Testis (tissue), 2 donors: ENCODE measurements around the gene IGFBP5.

Experiments used
- CTCF ChIP-seq, 3 experiments: fragments of 450-650 bp in 2 of 3; fragments of 200-600 bp in 1 of 3; sonication (generic) in 1 of 3; IDR thresholded peaks; one replicate each; pipeline ENCODE4 v1.5.1; 2016 to 2019; ENCODE audit warnings: antibody characterized with exemption in 3 of 3, mild to moderate bottlenecking in 2 of 3, moderate library complexity in 1 of 3
- POLR2A ChIP-seq: fragments of 450-650 bp; IDR thresholded peaks from one replicate; pipeline ENCODE4 v1.6.1; 2017; ENCODE audit warnings: antibody characterized with exemption, mild to moderate bottlenecking, moderate library complexity

DNA sequence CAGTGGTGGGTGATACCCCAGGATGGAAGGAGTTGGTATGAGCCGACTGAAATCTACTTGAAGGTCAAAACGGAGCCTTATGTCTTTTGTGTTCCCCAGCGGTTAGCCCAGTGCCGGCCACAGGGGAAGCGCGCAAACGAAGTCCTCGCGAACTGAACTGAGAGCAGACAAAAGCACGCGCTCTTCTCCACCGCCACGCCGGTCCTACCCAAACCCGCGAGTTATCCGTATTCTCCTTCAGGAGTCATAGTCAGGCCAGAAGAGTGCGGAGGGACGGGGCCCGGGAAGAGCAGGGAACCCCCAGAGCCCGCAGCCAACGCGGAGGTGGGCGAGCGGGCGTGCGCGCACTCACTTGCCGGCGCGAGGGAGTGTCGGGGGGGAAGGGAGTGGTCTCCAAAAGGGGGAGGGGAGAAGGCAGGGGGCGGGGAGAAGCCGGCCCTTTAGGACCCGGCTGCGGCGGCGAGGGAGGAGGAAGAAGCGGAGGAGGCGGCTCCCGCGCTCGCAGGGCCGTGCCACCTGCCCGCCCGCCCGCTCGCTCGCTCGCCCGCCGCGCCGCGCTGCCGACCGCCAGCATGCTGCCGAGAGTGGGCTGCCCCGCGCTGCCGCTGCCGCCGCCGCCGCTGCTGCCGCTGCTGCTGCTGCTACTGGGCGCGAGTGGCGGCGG lies 62.3 kb downstream of the IGFBP5 start, which contains the start of gene IGFBP2:
- TF ChIP-seq CTCF (IDR thresholded peaks at IDR 0.05) (no peak), POLR2A (no peak)
